NCI-H2029 treated with DMSO at 0.1 percent for 48 hours (cell line): ENCODE results near the gene DNM1.
"Not testable (repeated sequence)": the region's sequence is repeated elsewhere in the genome, so short reads cannot be mapped to it uniquely, and the experiment has no call there.

Experiments
- DNase-seq: peaks from one replicate; lab custom pipeline; 2025; lab: John Stamatoyannopoulos, UW

The DNM1 gene

GRCh38 chr9:128224877-128225276, 21.7 kb downstream of the DNM1 start:
- no peak for DNase-seq

GRCh38 chr9:128225770-128226411, 22.7 kb downstream of the DNM1 start:
- DNase-seq = no peak

GRCh38 chr9:128226412-128226801, 23.2 kb downstream of the DNM1 start:
- DNase-seq = no peak

- not testable (repeated sequence) for DNase-seq
Observed at GRCh38 chr9:128230897-128231296, 27.7 kb downstream of the DNM1 start.

- DNase-seq = no peak
Observed at GRCh38 chr9:128231638-128232527, 28.7 kb downstream of the DNM1 start.

- DNase-seq = no peak
Observed at GRCh38 chr9:128232528-128233428, 29.6 kb downstream of the DNM1 start.

- DNase-seq = no peak
Observed at GRCh38 chr9:128233817-128234406, 30.7 kb downstream of the DNM1 start.

- no peak for DNase-seq
Observed at GRCh38 chr9:128242124-128242523, 38.9 kb downstream of the DNM1 start.

- DNase-seq = no peak
Observed at GRCh38 chr9:128242828-128243214, 39.6 kb downstream of the DNM1 start.

GRCh38 chr9:128243215-128244018, 40.2 kb downstream of the DNM1 start:
- DNase-seq = no peak

GRCh38 chr9:128244091-128244836, 41.1 kb downstream of the DNM1 start:
- DNase-seq = no peak

- no peak for DNase-seq
Observed at GRCh38 chr9:128244837-128245231, 41.7 kb downstream of the DNM1 start.

- no peak for DNase-seq
Observed at GRCh38 chr9:128245421-128246151, 42.4 kb downstream of the DNM1 start.

- no peak for DNase-seq
Observed at GRCh38 chr9:128246471-128246870, 43.3 kb downstream of the DNM1 start.

- no peak for DNase-seq
Observed at GRCh38 chr9:128247226-128247803, 44.1 kb downstream of the DNM1 start.

- no peak for DNase-seq
Observed at GRCh38 chr9:128249558-128249907, 46.4 kb downstream of the DNM1 start.

GRCh38 chr9:128249908-128250838, 47.0 kb downstream of the DNM1 start:
- DNase-seq = peak; percentile 38
